Measurements from ENCODE around the gene HOXA6. TPM values are rescaled to one million over a fixed set of nuclear protein-coding genes. Genes with fewer than 3 reads are reported as not detected.

The HOXA6 gene
- total RNA-seq, 2 donors from 2014 or later = 10.9 to 29.6 TPM

- peaks cover 4% of the 10 kb centered on the region for H3K27me3 ChIP-seq
- no peaks in the 10 kb centered on the region for H3K36me3 ChIP-seq
- H3K9ac ChIP-seq (ENCODE audit: low read depth in 2 of 2, low read length in 2 of 2) = peak overlapping the region; percentile 80 to 100
- H3K27ac ChIP-seq = peak overlapping the region; percentile 94
- H3K4me1 ChIP-seq = peaks cover 16% of the 10 kb centered on the region
- TF ChIP-seq, protein P1, sequence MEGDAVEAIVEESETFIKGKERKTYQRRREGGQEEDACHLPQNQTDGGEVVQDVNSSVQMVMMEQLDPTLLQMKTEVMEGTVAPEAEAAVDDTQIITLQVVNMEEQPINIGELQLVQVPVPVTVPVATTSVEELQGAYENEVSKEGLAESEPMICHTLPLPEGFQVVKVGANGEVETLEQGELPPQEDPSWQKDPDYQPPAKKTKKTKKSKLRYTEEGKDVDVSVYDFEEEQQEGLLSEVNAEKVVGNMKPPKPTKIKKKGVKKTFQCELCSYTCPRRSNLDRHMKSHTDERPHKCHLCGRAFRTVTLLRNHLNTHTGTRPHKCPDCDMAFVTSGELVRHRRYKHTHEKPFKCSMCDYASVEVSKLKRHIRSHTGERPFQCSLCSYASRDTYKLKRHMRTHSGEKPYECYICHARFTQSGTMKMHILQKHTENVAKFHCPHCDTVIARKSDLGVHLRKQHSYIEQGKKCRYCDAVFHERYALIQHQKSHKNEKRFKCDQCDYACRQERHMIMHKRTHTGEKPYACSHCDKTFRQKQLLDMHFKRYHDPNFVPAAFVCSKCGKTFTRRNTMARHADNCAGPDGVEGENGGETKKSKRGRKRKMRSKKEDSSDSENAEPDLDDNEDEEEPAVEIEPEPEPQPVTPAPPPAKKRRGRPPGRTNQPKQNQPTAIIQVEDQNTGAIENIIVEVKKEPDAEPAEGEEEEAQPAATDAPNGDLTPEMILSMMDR (IDR thresholded peaks at IDR 0.05) = no peak
- H3K4me3 ChIP-seq = peak overlapping the region; percentile 49
- intact Hi-C loops (cut with DNase I) = no loop called here
- no peak for DNase-seq
- no peaks in the 10 kb centered on the region for H3K9me3 ChIP-seq
Measured at GRCh38 chr7:27157702-27158431, 10.3 kb upstream of the HOXA6 start.

GRCh38 chr7:27156916-27157701 is 9.5 kb upstream of the HOXA6 start:
- H3K27me3 ChIP-seq = peaks cover 4% of the 10 kb centered on the region

GRCh38 chr7:27156508-27156898 is 8.9 kb upstream of the HOXA6 start, which contains the start of gene HOXA7:
Gene HOXA7, minus strand, starts transcription at chr7:27156675. Its CDS starts 130 bp downstream, at chr7:27156545.
- Histone ChIP-seq H3K27ac (peak within 1 kb of the TSS; percentile 94), H3K4me1 (peaks cover 16% of the 10 kb centered on the region), H3K9ac (ENCODE audit: low read depth in 2 of 2, low read length in 2 of 2) (peak within 1 kb of the TSS; percentile 80 to 100), H3K27me3 (peaks cover 4% of the 10 kb centered on the region), H3K4me3 (peak within 1 kb of the TSS; percentile 49), H3K9me3 (no peaks in the 10 kb centered on the region), H3K36me3 (no peaks in the 10 kb centered on the region)
- TF ChIP-seq, protein P1 (IDR thresholded peaks at IDR 0.05) = no peak
- DNase-seq = peak; percentile 82
- intact Hi-C loops (cut with DNase I) = no loop called here

More at GRCh38 chr7:27156916-27157701, 9.5 kb upstream of the HOXA6 start:
- intact Hi-C loops (cut with DNase I) = no loop called here
- peak overlapping the region; percentile 49 for H3K4me3 ChIP-seq
- H3K36me3 ChIP-seq = no peaks in the 10 kb centered on the region
- TF ChIP-seq, protein P1 (IDR thresholded peaks at IDR 0.05) = no peak
- H3K9ac ChIP-seq (ENCODE audit: low read depth in 2 of 2, low read length in 2 of 2) = peak overlapping the region; percentile 80 to 100
- peak overlapping the region; percentile 94 for H3K27ac ChIP-seq
- DNase-seq = no peak
- peaks cover 16% of the 10 kb centered on the region for H3K4me1 ChIP-seq
- no peaks in the 10 kb centered on the region for H3K9me3 ChIP-seq

- peaks cover 16% of the 10 kb centered on the region for H3K4me1 ChIP-seq
- intact Hi-C loops (cut with DNase I) = no loop called here
- peaks cover 4% of the 10 kb centered on the region for H3K27me3 ChIP-seq
- no peaks in the 10 kb centered on the region for H3K36me3 ChIP-seq
- TF ChIP-seq, protein P1 (IDR thresholded peaks at IDR 0.05) = no peak
- H3K9me3 ChIP-seq = no peaks in the 10 kb centered on the region
- peak overlapping the region; percentile 49 for H3K4me3 ChIP-seq
- peak overlapping the region; percentile 80 to 100 for H3K9ac ChIP-seq (ENCODE audit: low read depth in 2 of 2, low read length in 2 of 2)
- H3K27ac ChIP-seq = peak overlapping the region; percentile 94
- DNase-seq = peak; percentile 70
Measured at GRCh38 chr7:27155816-27156507, 8.4 kb upstream of the HOXA6 start.

Measured in colonic mucosa (tissue), 4 donors.